ENCODE results near the gene KDM4B.

The KDM4B gene

DNA sequence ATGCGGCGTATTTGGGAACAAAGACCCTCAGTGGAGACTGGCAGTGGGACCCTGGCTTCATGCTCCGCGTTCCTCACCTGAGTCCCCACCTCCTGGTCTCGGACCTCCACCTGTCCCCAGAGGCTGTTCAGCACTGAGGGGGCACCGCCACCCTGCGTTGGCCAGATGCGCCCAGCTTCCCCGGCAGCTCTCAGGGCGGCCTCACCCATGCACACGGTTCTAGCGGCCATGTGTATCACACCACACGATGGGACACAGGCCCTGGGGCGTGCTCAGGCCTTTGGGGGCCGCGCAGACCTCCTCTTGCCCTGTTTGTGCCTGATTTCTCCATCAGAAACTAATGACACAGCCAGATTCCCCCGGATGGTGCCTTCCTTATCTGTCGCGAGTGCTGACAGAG, 138.1 kb downstream of the KDM4B start:
- no peak for DNase-seq (ENCODE audit: extremely low spot score)
- TF ChIP-seq FOXM1 (IDR thresholded peaks at IDR 0.05; ENCODE audit: borderline replicate concordance) (no peak), FOXK2 (IDR thresholded peaks at IDR 0.05) (no peak), L3MBTL2 (conservative IDR thresholded peaks at IDR 0.05) (no peak), SP1 (IDR thresholded peaks at IDR 0.05) (no peak), TARDBP (IDR thresholded peaks at IDR 0.05) (no peak), HDGF (IDR thresholded peaks at IDR 0.05; ENCODE audit: borderline replicate concordance) (no peak), ZNF384 (IDR thresholded peaks at IDR 0.05) (no peak)
- ChIA-PET CTCF (no interaction called here), POLR2A (no interaction called here)

DNA sequence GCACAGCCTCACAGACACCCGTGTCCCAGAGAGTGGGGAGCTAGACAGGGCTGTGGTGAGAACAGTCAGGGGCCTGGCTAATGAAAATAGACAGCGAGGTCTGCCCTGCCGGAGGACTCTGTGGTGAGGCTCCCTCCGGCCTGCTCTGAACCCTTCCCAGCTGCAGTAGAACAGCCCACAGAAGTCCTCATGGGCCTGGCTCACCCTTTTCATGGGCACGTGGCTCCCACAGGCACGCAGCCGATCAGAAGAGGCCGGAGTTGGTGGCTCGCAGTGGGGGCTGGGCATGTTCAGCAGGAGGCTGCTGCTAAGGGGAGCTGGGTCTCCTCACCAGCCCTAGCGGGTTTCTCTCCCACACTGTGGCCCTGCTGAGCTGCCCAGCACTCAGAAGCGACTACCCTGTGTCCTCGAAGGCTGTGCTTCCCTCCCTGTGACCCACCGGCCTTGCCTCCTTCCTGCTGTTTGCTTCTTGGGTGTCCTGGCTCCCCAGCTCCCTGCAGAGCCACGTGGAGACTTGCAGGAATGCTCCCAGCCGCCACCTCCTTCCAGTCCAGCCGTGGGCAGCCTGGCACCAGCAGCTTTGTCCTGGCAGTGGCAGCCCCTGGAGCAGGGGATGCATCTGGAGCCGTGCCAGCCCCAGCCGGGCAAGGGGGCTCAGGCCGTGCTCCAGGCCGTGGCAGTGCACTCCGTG, 138.7 kb downstream of the KDM4B start:
- POLR2A ChIA-PET = no interaction called here
- CTCF ChIA-PET = no interaction called here
- no peak for DNase-seq (ENCODE audit: extremely low spot score)
- TF ChIP-seq LEF1 (IDR thresholded peaks at IDR 0.05; ENCODE audit: borderline replicate concordance) (no peak), SUZ12 (IDR thresholded peaks at IDR 0.05) (no peak), FOXA1 (IDR thresholded peaks at IDR 0.05) (no peak), HDGF (IDR thresholded peaks at IDR 0.05; ENCODE audit: borderline replicate concordance) (no peak), SP1 (IDR thresholded peaks at IDR 0.05) (no peak), FOXM1 (IDR thresholded peaks at IDR 0.05; ENCODE audit: borderline replicate concordance) (no peak), CTBP1 (IDR thresholded peaks at IDR 0.05; ENCODE audit: borderline replicate concordance) (no peak), TARDBP (IDR thresholded peaks at IDR 0.05) (no peak), BHLHE40 (IDR thresholded peaks at IDR 0.05; ENCODE audit: borderline replicate concordance) (no peak), ARNT (IDR thresholded peaks at IDR 0.05) (no peak), ELF4 (IDR thresholded peaks at IDR 0.05) (no peak)

DNA sequence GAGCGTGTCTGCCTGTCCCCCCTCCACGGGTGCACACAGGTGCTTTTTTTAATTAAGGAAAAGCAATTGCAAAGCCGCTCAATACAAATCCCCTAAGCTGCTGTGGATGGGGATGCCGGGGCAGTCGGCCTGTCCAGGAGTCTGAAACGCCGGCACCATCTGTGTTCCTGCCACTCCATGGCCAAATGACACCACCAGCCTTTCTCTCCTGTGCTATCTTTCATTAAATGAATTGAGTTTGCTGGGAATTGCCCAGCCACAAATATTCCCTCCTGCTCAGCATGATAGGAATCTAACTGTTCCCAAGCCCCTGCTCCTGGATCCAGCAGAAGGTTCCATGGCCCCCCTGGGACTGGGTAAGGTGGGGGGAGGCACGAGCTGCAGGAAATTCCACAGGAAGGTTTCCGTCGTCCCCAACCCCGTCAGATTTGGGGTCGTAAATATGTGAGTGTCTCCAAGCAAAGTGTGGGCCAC, 139.2 kb downstream of the KDM4B start:
- no peak for TF ChIP-seq FOXM1 (IDR thresholded peaks at IDR 0.05; ENCODE audit: borderline replicate concordance)
- TF ChIP-seq LEF1 (IDR thresholded peaks at IDR 0.05; ENCODE audit: borderline replicate concordance) = no peak
- TF ChIP-seq TARDBP (IDR thresholded peaks at IDR 0.05) = no peak
- TF ChIP-seq, protein P1, sequence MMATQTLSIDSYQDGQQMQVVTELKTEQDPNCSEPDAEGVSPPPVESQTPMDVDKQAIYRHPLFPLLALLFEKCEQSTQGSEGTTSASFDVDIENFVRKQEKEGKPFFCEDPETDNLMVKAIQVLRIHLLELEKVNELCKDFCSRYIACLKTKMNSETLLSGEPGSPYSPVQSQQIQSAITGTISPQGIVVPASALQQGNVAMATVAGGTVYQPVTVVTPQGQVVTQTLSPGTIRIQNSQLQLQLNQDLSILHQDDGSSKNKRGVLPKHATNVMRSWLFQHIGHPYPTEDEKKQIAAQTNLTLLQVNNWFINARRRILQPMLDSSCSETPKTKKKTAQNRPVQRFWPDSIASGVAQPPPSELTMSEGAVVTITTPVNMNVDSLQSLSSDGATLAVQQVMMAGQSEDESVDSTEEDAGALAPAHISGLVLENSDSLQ (IDR thresholded peaks at IDR 0.05) = no peak
- no peak for TF ChIP-seq ARNT (IDR thresholded peaks at IDR 0.05)
- TF ChIP-seq FOXK2 (IDR thresholded peaks at IDR 0.05) = no peak
- no peak for TF ChIP-seq SP1 (IDR thresholded peaks at IDR 0.05)
- no peak for TF ChIP-seq CTBP1 (IDR thresholded peaks at IDR 0.05; ENCODE audit: borderline replicate concordance)
- TF ChIP-seq L3MBTL2 (conservative IDR thresholded peaks at IDR 0.05) = no peak
- DNase-seq (ENCODE audit: extremely low spot score) = no peak
- POLR2A ChIA-PET = no interaction called here
- CTCF ChIA-PET = no interaction called here

DNA sequence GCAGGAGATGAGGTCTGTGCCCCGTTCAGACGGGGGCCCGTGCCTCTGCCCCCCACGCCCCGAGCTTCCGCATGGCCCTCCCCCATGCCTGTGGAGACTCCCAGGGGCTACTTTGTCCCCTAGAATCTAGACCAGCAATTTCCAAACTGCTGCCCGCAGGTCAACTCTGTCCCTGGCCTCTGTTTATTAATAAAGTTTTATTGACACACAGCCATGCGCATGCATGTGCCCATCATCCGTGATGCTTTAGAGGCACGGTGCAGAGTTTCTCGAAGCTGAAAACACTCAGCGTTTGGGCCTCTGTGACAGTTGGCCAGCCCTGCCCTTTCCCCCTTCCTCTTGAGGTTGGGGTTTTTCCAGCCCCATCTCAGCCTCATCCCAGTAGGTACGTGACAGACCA, 140.0 kb downstream of the KDM4B start:
- TF ChIP-seq NFRKB (IDR thresholded peaks at IDR 0.05) (no peak), FOXM1 (IDR thresholded peaks at IDR 0.05; ENCODE audit: borderline replicate concordance) (no peak), CTBP1 (IDR thresholded peaks at IDR 0.05; ENCODE audit: borderline replicate concordance) (no peak), FOXA1 (IDR thresholded peaks at IDR 0.05) (no peak)
- DNase-seq (ENCODE audit: extremely low spot score) = no peak
- ChIA-PET CTCF (no interaction called here), POLR2A (no interaction called here)

DNA sequence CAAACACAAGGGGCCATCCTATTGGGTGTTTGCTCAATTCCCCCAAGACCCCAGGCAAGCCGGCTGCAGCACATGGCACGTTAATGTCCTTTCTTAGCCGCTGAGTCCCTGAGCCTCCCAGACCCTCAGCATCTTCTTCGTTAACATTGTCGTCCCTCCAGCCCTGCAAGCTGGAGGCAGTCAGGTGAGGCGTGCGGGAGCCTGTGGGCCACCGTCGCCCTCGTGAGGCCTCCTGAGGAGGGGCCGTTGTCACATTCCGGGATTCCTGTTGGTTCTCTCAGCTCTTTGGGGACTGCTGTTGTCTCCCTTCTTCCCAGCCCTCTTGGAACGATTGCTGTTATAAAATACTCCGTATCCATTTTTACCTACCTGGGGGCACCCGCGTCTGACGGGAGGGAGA, 140.6 kb downstream of the KDM4B start:
- ChIA-PET CTCF (interaction anchor here (0.6 kb wide), 1 partner anchor 17 kb away, joined by 3 read pairs; no protein-coding TSS in a partner anchor), POLR2A (no interaction called here)
- TF ChIP-seq ZNF384 (IDR thresholded peaks at IDR 0.05) = no peak
- DNase-seq (ENCODE audit: extremely low spot score) = no peak

DNA sequence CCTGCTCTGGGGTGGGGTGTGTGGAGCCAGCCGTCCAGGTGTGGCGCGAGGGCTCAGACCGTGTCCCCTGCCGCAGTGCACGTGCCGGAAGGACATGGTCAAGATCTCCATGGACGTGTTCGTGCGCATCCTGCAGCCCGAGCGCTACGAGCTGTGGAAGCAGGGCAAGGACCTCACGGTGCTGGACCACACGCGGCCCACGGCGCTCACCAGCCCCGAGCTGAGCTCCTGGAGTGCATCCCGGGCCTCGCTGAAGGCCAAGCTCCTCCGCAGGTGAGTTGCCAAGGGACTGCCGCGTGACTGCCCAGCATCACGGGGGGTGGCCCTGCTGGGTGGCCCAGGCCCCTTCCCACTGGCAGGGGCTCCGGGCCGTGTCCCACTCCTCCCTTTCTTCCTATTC, 141.6 kb downstream of the KDM4B start:
- POLR2A ChIA-PET = no interaction called here
- TF ChIP-seq NFRKB (IDR thresholded peaks at IDR 0.05) (no peak), ARNT (IDR thresholded peaks at IDR 0.05) (no peak), BHLHE40 (IDR thresholded peaks at IDR 0.05; ENCODE audit: borderline replicate concordance) (no peak), TARDBP (IDR thresholded peaks at IDR 0.05) (no peak), ZNF384 (IDR thresholded peaks at IDR 0.05) (no peak), FOXM1 (IDR thresholded peaks at IDR 0.05; ENCODE audit: borderline replicate concordance) (no peak)
- TF ChIP-seq, protein P1 (IDR thresholded peaks at IDR 0.05) = no peak
- CTCF ChIA-PET = no interaction called here
- no peak for DNase-seq (ENCODE audit: extremely low spot score)

DNA sequence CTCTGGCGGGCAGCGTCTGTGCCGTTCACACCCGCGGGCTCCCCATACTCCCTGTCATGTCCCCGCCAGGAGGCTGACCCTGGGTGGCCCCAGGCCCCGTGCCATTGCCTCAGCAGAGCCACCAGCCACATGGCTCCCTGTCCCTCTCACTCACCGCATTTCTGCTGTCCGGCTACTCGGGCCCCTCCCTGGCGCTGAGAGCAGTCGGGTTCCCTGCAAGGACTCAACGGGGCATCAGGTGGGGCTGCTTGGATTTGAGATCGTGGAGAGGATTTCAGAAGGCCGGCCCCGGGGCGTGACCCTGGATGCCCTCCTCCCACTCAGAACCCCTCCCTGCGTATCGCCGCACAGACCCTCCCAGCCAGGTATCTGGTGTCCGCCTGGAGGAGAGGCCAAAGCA, 142.1 kb downstream of the KDM4B start:
- ChIA-PET POLR2A (no interaction called here), CTCF (no interaction called here)
- no peak for DNase-seq (ENCODE audit: extremely low spot score)
- TF ChIP-seq SUZ12 (IDR thresholded peaks at IDR 0.05) = no peak
- TF ChIP-seq NFRKB (IDR thresholded peaks at IDR 0.05) = no peak
- TF ChIP-seq ZNF384 (IDR thresholded peaks at IDR 0.05) = no peak
- TF ChIP-seq FOXK2 (IDR thresholded peaks at IDR 0.05) = no peak
- TF ChIP-seq SP1 (IDR thresholded peaks at IDR 0.05) = no peak
- no peak for TF ChIP-seq BHLHE40 (IDR thresholded peaks at IDR 0.05; ENCODE audit: borderline replicate concordance)

DNA sequence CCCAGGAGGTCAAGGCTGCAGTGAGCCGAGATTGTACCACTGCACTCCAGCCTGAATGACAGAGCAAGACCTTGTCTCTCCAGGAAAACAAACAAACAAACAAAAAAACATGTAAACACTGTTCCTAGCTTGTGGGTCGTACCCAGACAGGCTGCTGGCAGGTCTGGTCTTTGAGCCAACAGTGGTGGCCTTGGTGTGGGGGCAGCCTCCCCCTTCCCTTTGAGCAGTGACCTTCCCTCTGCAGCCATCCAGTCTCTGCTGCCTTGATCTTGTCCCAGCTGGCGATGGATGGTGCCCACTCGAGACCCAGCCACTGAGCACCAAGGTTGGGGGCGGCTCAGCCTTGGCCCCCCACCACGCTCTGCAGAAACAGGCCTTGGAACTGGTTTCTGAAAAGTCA, 143.3 kb downstream of the KDM4B start:
- no peak for DNase-seq (ENCODE audit: extremely low spot score)
- TF ChIP-seq NFRKB (IDR thresholded peaks at IDR 0.05) (no peak), FOXK2 (IDR thresholded peaks at IDR 0.05) (no peak), L3MBTL2 (conservative IDR thresholded peaks at IDR 0.05) (no peak), HDGF (IDR thresholded peaks at IDR 0.05; ENCODE audit: borderline replicate concordance) (no peak), FOXM1 (IDR thresholded peaks at IDR 0.05; ENCODE audit: borderline replicate concordance) (no peak), ARNT (IDR thresholded peaks at IDR 0.05) (no peak)
- TF ChIP-seq, protein P1 (IDR thresholded peaks at IDR 0.05) = no peak
- ChIA-PET CTCF (no interaction called here), POLR2A (interaction anchor here (0.6 kb wide), 1 partner anchor 767 kb away, joined by 3 read pairs; no protein-coding TSS in a partner anchor)
